GM10847 (cell line): ENCODE results near the gene CYB561D2.
A peak's percentile ranks its signal among the peaks of the same experiment; 100 is the strongest.

ENCODE experiments used
- POLR2A ChIP-seq: IDR thresholded peaks from 2 replicates; pipeline ENCODE4 v1.6.1; 2011; ENCODE audit not compliant: insufficient read length; ENCODE audit errors: extremely low read depth

Gene CYB561D2

DNA sequence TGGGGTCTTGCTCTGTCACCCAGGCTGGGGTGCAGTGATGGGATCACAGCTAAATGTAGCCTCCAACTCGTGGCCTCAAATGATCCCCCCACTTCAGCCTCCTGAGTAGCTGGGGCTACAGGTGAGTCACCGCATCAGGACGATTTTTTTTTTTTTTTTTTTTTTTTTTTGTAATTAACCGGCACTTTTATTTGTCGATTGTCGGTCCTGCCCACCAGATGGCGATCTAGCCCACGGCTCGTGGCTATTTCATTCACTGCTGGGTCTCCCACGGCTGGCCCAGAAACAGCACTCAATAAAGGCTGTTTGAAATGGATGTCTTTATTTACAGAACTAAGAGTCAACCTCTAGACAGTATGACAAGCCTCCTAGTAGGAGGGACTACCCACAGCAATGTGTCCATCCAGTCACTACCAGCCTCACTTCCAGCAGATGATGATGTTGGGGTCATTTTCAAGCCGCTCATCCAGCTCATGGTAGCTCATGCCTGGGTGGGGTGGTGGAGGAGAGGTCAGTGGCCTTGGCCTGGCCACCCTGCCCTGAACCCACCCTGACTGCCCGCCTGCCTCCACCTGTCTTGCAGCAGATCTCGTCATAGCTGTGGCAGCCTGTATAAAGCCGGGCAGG lies 3.4 kb upstream of the CYB561D2 start:
- TF ChIP-seq POLR2A = no peak

DNA sequence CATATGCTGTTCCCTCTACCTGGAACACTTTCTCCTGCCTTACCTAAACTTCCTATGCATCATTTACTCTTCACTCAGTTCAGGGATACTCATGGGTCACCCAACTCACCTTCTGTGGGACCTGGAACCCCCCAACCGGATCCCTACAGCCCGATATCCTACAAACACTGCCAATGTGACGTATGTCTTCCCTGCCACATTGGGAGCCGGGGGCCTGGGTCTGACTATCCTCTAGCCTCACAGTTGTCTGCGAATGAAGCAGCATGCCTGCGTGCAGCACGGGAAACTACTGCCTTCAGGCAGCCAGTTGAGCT lies 492 bp upstream of the CYB561D2 start:
- TF ChIP-seq POLR2A = no peak

DNA sequence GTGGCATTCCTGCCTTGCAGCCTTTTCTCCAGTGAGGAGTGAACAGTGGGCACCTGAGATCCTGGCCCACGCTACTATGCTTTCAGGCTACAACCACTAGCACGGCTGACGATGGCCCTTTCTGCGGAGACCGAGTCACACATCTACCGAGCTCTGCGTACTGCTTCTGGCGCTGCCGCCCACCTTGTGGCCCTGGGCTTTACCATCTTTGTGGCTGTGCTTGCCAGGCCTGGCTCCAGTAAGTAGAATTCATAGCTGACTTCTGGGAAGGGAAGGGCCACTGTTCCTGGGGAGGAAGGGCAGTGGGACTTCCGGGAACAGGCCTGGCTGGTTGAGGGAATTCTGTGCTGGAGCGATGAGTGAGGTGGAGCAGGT lies 648 bp downstream of the CYB561D2 start:
- no peak for TF ChIP-seq POLR2A

DNA sequence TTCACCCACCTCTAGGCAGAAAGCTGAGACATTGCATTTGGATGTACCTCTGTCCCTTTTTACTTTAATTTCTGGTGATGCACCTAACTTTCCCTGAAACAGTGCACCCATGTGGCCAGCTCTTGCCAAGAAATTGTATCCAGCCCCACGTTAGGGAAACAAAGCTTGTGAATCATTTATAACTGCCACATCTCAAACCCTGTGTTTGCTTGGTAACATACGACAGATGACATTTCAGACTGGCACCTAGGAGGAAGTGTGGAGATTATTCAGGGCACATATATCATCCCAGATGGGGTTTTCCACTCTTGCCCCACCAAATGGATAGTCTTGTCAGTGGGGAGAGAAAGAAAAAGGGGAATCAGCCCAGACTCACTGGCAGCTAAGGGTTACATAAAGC lies 2.1 kb downstream of the CYB561D2 start:
- no peak for TF ChIP-seq POLR2A

DNA sequence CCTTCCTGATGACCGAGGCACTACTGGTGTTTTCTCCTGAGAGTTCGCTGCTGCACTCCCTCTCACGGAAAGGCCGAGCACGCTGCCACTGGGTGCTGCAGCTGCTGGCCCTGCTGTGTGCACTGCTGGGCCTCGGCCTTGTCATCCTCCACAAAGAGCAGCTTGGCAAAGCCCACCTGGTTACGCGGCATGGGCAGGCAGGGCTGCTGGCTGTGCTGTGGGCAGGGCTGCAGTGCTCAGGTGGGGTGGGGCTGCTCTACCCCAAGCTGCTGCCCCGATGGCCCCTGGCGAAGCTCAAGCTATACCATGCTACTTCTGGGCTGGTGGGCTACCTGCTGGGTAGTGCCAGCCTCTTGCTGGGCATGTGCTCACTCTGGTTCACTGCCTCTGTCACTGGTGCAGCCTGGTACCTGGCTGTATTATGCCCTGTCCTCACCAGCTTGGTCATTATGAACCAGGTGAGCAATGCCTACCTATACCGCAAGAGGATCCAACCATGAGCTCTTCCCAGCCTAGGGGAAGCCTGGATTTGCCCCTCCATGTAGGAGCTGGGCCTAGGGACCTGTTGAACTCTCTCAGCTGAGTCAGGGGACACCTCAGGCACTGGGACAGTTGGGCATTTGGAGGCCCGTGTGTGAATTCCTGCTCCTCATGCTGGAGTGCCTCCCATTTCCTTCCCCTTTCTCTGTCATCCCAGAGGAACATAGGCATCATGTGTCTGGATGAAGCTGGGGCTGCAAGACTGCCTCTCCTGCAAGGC lies 2.8 kb downstream of the CYB561D2 start:
- no peak for TF ChIP-seq POLR2A

DNA sequence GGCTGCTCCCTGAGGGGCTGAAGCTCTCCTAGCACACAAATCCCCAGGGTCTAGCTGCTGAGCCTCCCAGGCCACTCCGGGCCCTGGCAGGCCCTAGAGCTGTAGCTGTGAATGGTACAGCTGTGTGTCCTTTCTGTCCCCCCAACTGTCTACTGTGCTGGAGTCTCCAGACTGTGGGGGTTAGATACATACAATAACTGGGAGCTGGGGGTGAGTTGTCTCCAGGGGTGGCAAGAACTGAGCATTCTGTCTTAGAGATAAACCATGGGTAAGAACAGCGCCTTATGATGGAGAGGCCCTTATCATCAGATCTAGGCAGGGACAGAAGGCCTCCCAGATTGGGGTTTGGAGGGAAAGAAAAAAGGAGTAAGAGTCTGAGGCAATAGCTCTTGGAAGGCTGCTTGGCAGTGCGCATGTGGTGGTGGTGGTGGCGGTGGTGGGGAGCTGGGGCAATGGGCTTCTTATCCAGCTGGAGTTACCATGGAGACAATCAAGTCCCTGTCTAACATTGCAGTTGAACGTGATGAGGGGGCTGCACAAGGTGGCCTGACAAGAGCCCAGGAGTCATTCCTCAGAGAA lies 3.6 kb downstream of the CYB561D2 start:
- no peak for TF ChIP-seq POLR2A

DNA sequence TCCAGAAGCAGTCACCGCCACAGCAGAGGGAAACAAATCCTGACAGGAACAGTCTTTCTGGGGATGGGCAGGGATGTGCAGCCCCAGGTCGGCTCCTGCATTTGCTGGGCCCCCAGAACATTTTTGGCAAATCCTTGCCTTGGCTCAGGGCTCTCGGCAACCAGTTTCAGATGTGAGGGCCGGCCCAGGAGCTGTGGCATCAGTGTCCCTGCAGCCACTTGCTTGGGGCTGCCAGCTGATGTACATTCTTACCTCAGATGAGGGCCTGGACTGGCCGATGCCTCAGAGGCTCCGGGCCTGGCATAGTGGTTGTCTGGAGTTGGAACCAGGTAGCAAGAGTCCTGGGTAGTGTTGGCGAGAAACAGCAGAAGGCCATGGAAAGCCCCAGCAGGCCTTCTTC lies 4.2 kb downstream of the CYB561D2 start:
- TF ChIP-seq POLR2A = no peak

DNA sequence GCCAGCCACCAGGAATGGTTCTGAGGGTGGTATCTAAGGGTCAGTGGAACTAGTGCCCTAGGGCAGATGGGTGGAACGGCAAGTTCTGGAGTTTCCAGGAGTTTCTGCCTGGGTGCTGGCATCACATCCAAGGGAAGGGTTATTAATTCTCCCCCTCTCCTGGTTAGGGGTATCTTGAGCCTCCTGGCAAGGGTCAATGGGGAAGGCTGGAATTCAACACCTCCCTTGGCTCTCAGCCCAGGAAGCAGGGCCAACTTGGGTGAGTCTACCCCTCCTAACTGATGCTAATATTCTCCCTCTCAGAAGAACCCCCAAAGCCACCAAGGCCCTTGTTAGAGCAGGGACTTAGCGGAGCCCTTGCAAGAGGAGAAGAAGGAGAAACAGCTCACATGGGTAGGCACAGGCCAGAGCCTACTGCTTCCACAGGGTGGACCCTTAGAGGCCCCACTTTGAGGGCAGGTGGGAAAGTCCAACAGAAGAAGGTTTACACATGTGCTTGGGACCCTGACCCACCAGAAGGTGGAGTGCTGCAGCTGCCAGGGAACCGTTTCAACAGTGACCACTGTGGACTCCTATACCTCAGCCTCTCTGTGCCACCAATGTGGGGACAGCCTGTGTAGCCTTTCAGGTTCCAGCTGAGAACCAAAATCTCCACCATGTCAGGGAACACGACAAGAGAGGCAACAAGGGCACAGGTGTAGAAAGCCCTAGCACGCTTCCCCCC lies 5.3 kb downstream of the CYB561D2 start:
- no peak for TF ChIP-seq POLR2A

DNA sequence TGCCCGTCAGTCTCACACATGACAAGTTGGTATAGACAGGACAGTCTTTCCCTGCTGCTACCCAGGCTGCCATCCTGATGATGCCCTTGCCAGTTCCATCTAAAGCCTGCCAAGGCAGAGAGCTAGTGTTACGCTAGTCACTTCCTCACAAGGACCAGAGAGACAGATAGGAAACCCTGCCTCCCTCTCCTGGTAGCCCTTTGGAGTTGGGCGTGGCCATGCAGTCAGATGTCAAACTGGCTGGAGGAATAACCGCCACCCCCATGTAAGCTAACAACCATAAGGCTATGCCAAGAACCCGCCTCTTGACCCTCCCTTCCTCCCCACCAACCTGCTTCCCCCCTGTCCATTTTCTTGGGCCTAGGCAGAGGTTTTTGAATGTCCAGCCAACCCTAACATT lies 5.9 kb downstream of the CYB561D2 start:
- TF ChIP-seq POLR2A = no peak

DNA sequence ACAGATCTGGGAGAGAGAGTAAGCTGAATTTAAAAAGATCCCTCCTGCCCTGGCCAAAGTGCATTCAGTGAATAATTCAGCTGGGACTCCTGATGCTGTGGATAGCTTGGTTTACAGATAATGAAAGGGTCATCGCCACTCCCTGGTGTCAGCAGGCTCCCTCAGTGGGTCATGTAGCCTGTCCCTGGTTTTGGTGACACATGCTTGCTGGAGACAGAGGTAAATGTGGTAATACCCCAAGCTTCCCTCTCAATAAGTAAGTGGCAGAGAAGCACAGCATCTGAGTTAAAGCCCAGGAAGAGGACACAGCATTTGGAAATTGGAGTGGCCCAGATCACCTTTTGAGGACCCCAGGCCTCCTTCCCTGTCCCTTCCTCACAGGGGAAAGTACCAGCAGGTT lies 6.8 kb downstream of the CYB561D2 start:
- TF ChIP-seq POLR2A = no peak

DNA sequence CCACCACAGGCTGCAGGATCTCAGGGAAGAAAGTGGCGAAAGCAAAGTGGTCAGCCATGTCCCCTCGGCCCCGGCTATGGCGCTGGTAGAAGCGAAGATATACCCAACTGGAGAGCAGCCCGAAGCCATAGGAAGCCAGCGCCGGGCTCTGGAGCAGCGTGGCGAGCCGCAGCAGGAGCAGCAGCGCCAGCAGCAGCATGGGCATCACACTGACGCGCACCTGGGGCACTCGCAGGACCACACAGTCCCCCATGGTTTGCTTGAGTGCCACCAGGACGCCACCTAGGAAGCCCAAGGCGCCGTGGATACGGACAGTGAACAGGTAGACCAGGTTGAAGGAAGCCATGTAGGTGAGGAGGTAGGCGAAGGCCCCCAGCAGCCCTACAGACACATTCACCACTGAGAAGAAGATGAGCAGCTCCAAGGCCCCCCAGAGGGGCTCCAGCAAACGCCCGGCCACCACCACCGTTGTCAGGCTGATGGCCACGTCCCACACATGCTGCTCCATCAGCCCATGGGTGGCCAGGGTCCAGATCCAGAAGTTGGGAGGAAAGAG lies 7.8 kb downstream of the CYB561D2 start:
- no peak for TF ChIP-seq POLR2A

DNA sequence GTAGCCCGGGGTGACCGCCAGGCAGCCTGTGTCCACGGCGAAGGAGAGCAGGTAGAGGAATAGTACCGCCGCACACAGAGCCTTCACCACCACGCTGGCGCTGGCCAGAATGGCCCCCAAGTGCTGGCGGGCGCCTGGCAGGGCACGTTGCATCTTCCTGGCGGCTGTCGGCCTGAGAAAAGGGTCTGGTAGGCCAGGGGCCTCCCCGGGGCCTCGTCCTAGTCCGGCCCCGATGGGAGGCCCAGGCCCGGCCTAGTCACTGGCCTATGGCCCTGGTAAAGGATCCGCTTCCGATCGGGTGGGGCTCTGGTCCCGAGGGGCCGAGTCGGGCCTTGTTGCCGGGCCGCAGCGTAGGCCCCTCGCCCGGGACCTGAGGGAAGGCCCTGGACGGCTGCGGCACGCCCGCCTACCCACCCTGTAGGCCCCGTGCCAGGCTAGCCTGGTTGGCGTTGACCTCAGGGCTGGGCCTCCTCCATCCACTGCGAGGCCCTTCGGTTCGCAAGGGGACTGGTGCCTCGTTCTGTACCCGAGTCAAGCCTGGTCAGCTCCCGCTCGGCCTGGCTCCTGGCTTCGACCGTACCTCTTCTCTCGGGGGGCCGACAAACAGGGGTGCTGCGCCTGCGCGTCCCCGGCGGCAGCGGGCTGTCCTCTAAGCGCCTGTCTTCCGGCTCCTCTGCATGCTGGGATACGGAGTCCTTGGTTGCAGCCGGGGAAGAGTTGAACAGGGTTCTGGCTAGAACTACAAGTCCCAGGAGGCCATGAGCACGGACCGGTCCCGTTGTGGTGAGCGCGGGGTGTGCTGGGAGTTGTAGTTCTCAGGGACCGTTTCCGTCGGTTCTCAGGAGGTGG lies 8.5 kb downstream of the CYB561D2 start, which contains the start of gene TMEM115:
Gene TMEM115 (minus strand): TSS at position 611 of the 849 bp plus-strand sequence. CDS start 458 bp downstream, at position 153.
- peak; percentile 54 for TF ChIP-seq POLR2A

DNA sequence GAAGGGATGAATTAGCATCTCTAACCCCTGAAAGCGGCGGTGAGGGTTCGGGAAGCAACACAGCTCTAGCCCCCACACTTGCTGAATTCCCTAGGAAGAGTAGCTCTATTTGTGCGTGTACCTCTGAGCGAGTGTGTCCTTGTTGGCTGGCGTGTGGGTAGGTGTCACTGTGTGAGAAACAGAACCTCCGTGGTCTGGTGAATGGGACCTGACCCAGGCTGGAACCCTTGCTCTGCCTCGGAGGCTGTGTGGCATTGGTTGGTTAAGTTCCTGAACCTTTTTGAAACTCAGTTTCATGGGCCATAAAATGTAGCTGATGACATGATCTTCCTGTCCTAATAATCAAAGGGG lies 9.1 kb downstream of the CYB561D2 start:
- no peak for TF ChIP-seq POLR2A

DNA sequence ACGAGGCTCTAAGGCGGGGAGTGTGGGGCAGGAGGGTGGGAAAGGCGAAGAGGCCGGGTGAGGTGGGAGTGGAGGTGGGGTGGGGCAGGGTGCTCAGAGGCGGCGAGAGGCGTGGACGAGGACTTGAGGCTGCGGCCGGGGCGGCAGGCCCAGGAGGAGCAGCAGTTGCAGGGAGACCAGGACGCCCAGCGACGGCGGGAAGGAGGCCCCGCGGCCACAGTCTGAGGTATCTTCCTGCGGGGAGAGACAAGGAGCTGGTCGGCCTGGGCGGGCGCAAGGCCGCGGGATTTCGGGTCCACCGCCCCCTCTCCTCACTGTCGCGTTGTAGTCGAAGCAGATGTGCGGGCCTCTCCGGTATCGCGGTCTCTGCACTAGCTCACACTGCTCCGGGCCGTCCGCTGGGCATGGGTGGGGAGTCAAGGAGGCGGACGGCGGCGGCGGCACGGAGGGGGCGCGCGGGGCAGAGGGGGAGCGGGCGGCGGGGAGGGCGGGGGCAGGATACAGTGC lies 14.0 kb downstream of the CYB561D2 start:
- no peak for TF ChIP-seq POLR2A
